Astrocyte (in vitro differentiated cells and primary cell): ENCODE results near the gene ZNF48. TPM values are rescaled to one million over a fixed set of nuclear protein-coding genes. Genes with fewer than 3 reads are reported as not detected.
A peak's percentile ranks its signal among the peaks of the same experiment; 100 is the strongest.

Experiments
- DNase-seq: peaks from one replicate; pipeline ENCODE4 v3.0.0-alpha.2; 2010; ENCODE audit warnings: low read depth
- FAIRE-seq: peaks from 2 replicates; lab custom pipeline; 2011; peaks lifted over from hg19 to GRCh38; lab: Jason Lieb, UNC
- H2AFZ ChIP-seq: 2 replicates; pipeline ENCODE4 v1.6.0; 2012; ENCODE audit warnings: low read depth, low read length, inconsistent platforms
- H3K27ac ChIP-seq: 2 replicates; pipeline ENCODE4 v1.5.1; 2011; ENCODE audit warnings: low read depth, low read length, inconsistent platforms
- H3K27me3 ChIP-seq: 2 replicates; pipeline ENCODE4 v1.6.0; 2011; ENCODE audit warnings: low read length, inconsistent platforms; ENCODE audit not compliant: insufficient read depth
- H3K36me3 ChIP-seq: 2 replicates; pipeline ENCODE4 v1.5.1; 2011; ENCODE audit warnings: low read length, inconsistent platforms; ENCODE audit not compliant: insufficient read depth
- H3K4me1 ChIP-seq: 2 replicates; pipeline ENCODE4 v1.5.1; 2011; ENCODE audit warnings: low read length, inconsistent platforms; ENCODE audit not compliant: insufficient read depth
- H3K4me2 ChIP-seq: 2 replicates; pipeline ENCODE4 v1.6.0; 2012; ENCODE audit warnings: low read length, inconsistent platforms
- H3K4me3 ChIP-seq: 2 replicates; pipeline ENCODE4 v1.5.1; 2011; ENCODE audit warnings: low read depth, mild to moderate bottlenecking, low read length, inconsistent platforms; ENCODE audit not compliant: insufficient read depth
- H3K79me2 ChIP-seq: 2 replicates; pipeline ENCODE4 v1.6.0; 2012; ENCODE audit warnings: mild to moderate bottlenecking, low read length, inconsistent platforms; ENCODE audit not compliant: insufficient read depth
- H3K9ac ChIP-seq: 2 replicates; pipeline ENCODE4 v1.6.0; 2012; ENCODE audit warnings: mild to moderate bottlenecking, low read length, inconsistent platforms
- H3K9me3 ChIP-seq: 2 replicates; pipeline ENCODE4 v1.5.1; 2012; ENCODE audit warnings: low read depth, mild to moderate bottlenecking, low read length, inconsistent platforms; ENCODE audit not compliant: insufficient read depth
- H4K20me1 ChIP-seq: 2 replicates; pipeline ENCODE4 v1.6.0; 2012; ENCODE audit warnings: low read length, inconsistent platforms; ENCODE audit not compliant: insufficient read depth
- H3K27ac Mint-ChIP-seq: one replicate; pipeline ENCODE4 v1.8.0; 2021; ENCODE audit warnings: mild to moderate bottlenecking, mixed read lengths; ENCODE audit not compliant: unreplicated experiment
- H3K27me3 Mint-ChIP-seq: one replicate; pipeline ENCODE4 v1.8.0; 2021; ENCODE audit warnings: low read depth, mixed read lengths; ENCODE audit not compliant: unreplicated experiment
- H3K36me3 Mint-ChIP-seq: one replicate; pipeline ENCODE4 v1.8.0; 2021; ENCODE audit warnings: low read depth, mixed read lengths; ENCODE audit not compliant: unreplicated experiment
- H3K4me1 Mint-ChIP-seq: one replicate; pipeline ENCODE4 v1.8.0; 2021; ENCODE audit warnings: low read depth, mixed read lengths; ENCODE audit not compliant: unreplicated experiment
- H3K4me3 Mint-ChIP-seq: one replicate; pipeline ENCODE4 v1.8.0; 2021; ENCODE audit warnings: mild to moderate bottlenecking, moderate library complexity, mixed read lengths; ENCODE audit not compliant: unreplicated experiment
- H3K9me3 Mint-ChIP-seq: one replicate; pipeline ENCODE4 v1.8.0; 2021; ENCODE audit warnings: mild to moderate bottlenecking, mixed read lengths; ENCODE audit not compliant: unreplicated experiment
- EZH2 ChIP-seq: IDR thresholded peaks from 2 replicates; pipeline ENCODE4 v1.6.1; 2012; ENCODE audit warnings: mild to moderate bottlenecking, low read length, inconsistent platforms; ENCODE audit not compliant: insufficient read depth
- total RNA-seq: library from RNA; stranded (reverse); gene quantifications from 2 replicates; pipeline ENCODE4 v1.2.1, GENCODE V29; 2021
- TF ChIP-seq, protein P1 (sequence below): IDR thresholded peaks from 2 replicates; pipeline ENCODE4 v1.5.1; 2011; ENCODE audit warnings: low read depth, mild to moderate bottlenecking, inconsistent platforms, low read length, moderate library complexity; ENCODE audit not compliant: insufficient read depth

The ZNF48 gene
- total RNA-seq, 1 donor from 2014 or later = 19.5 TPM

DNA sequence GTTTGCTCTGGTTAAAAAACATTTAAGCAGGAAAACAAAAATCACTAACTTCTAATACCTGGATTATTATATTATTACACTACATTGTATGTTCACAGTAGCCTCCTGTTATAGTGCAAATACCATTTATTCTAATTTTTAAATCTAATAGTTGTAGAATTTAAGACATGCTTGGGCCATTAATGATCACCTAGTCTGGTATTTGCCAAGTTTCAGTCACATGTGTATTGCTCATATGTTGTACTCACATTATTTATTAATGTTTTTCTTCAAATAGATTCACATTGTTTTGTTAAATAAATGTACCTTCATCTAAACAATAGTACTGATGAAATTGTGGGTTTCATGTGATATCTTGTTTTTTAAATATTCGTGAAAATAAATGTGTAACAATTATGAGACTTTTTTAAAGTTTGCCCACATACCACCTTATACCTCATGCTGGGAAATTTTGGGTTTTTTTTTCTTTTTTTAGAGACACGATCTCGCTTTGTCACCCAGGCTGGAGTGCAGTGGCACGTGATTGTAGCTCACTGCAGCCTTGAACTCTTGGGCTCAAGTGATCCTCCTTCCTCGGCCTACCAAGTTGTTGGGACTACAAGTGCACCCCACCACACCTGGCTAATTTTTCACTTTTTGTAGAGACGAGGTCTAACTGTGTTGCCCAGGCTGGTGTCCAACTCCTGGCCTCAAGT is 18.0 kb downstream of the ZNF48 start:
- Histone ChIP-seq H3K4me2 (no peak overlapping the region), H3K79me2 (peaks cover 39% of the 10 kb centered on the region), H3K4me1 (peaks cover 13% of the 10 kb centered on the region), H3K9me3 (no peaks in the 10 kb centered on the region), H3K4me3 (no peak overlapping the region), H2AFZ (no peak overlapping the region), H3K36me3 (peaks cover 14% of the 10 kb centered on the region), H3K9ac (no peak overlapping the region), H3K27ac (no peak overlapping the region), H3K27me3 (no peaks in the 10 kb centered on the region), H4K20me1 (peaks cover 64% of the 10 kb centered on the region)
- no peak for DNase-seq
- no peaks in the 10 kb centered on the region for H3K9me3 Mint-ChIP-seq
- FAIRE-seq = no peak
- no peak for TF ChIP-seq EZH2
- TF ChIP-seq, protein P1, sequence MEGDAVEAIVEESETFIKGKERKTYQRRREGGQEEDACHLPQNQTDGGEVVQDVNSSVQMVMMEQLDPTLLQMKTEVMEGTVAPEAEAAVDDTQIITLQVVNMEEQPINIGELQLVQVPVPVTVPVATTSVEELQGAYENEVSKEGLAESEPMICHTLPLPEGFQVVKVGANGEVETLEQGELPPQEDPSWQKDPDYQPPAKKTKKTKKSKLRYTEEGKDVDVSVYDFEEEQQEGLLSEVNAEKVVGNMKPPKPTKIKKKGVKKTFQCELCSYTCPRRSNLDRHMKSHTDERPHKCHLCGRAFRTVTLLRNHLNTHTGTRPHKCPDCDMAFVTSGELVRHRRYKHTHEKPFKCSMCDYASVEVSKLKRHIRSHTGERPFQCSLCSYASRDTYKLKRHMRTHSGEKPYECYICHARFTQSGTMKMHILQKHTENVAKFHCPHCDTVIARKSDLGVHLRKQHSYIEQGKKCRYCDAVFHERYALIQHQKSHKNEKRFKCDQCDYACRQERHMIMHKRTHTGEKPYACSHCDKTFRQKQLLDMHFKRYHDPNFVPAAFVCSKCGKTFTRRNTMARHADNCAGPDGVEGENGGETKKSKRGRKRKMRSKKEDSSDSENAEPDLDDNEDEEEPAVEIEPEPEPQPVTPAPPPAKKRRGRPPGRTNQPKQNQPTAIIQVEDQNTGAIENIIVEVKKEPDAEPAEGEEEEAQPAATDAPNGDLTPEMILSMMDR = no peak
- peak overlapping the region; percentile 9 for H3K27ac Mint-ChIP-seq
- H3K4me1 Mint-ChIP-seq = peaks cover 14% of the 10 kb centered on the region
- H3K36me3 Mint-ChIP-seq = peaks cover 9% of the 10 kb centered on the region
- no peaks in the 10 kb centered on the region for H3K27me3 Mint-ChIP-seq
- no peak overlapping the region for H3K4me3 Mint-ChIP-seq

DNA sequence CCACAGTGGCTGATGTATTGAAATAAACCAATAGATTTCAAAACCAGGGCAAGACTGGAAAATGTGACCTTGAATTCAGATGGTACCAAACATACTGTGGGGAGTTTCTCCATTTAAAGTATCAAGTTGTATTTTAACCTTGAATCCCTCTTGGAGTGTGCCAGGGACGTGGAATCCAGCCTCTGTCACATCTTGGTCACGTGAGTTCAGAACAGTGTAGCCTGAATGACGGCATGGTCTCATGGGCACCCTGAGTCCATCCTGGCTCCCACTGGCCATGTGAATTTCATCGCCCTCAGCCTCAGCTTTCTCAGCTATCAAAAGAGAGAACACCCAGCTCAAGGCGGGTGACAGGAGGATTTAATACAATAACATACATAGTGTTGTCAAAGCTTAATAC is 18.9 kb downstream of the ZNF48 start:
- Mint-ChIP-seq H3K4me1 (peaks cover 10% of the 10 kb centered on the region), H3K27me3 (no peaks in the 10 kb centered on the region), H3K36me3 (peaks cover 14% of the 10 kb centered on the region), H3K9me3 (no peaks in the 10 kb centered on the region), H3K27ac (no peak overlapping the region), H3K4me3 (no peak overlapping the region)
- H3K4me1 ChIP-seq = peaks cover 5% of the 10 kb centered on the region
- no peak overlapping the region for H2AFZ ChIP-seq
- no peak overlapping the region for H3K4me3 ChIP-seq
- no peak for DNase-seq
- no peak for FAIRE-seq
- H3K9me3 ChIP-seq = no peaks in the 10 kb centered on the region
- TF ChIP-seq, protein P1 = no peak
- no peak for TF ChIP-seq EZH2
- H3K79me2 ChIP-seq = peaks cover 33% of the 10 kb centered on the region
- H3K27ac ChIP-seq = no peak overlapping the region
- peaks cover 56% of the 10 kb centered on the region for H4K20me1 ChIP-seq
- H3K4me2 ChIP-seq = no peak overlapping the region
- H3K9ac ChIP-seq = no peak overlapping the region
- peaks cover 14% of the 10 kb centered on the region for H3K36me3 ChIP-seq
- no peaks in the 10 kb centered on the region for H3K27me3 ChIP-seq

DNA sequence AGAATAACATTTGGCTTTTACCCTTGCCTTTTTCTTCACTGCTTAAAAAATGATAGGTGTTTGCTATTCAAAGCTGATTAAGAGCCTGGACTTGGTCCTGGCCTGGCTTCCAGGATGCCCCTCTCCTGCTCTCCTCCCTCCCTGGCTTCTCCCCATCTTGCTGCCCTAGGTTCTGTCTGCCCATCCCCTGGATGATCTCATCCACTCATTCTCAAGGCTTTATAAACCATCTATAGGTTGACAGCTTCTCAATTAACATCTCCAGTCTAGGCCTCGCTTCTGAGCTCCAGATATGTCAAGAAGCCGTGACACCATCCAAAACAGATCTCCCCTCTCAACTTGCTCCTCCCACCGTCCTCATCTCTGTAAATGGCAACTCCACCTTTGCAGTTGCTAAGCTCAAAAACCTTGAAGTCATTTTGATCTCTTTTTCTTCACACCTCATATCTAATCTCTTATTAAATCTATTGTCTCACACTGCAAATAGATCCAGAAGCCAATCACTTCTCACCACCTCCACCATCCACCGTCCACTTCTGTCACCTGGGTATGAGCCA is 20.9 kb downstream of the ZNF48 start:
- DNase-seq (no peak), FAIRE-seq (no peak)
- no peak overlapping the region for H3K4me2 ChIP-seq
- H3K9me3 Mint-ChIP-seq = no peaks in the 10 kb centered on the region
- H3K9ac ChIP-seq = no peak overlapping the region
- H3K79me2 ChIP-seq = peaks cover 22% of the 10 kb centered on the region
- H3K27me3 ChIP-seq = no peaks in the 10 kb centered on the region
- peaks cover 9% of the 10 kb centered on the region for H3K36me3 ChIP-seq
- TF ChIP-seq EZH2 = no peak
- TF ChIP-seq, protein P1 = no peak
- H3K27me3 Mint-ChIP-seq = no peaks in the 10 kb centered on the region
- no peak overlapping the region for H3K27ac Mint-ChIP-seq
- peaks cover 51% of the 10 kb centered on the region for H4K20me1 ChIP-seq
- H3K4me1 Mint-ChIP-seq = peaks cover 7% of the 10 kb centered on the region
- no peaks in the 10 kb centered on the region for H3K4me1 ChIP-seq
- no peak overlapping the region for H2AFZ ChIP-seq
- no peaks in the 10 kb centered on the region for H3K9me3 ChIP-seq
- H3K36me3 Mint-ChIP-seq = peaks cover 20% of the 10 kb centered on the region
- H3K27ac ChIP-seq = no peak overlapping the region
- H3K4me3 Mint-ChIP-seq = no peak overlapping the region
- H3K4me3 ChIP-seq = no peak overlapping the region
